HepG2 (cell line): ENCODE results near the gene MMP25. TPM values are rescaled to one million over a fixed set of nuclear protein-coding genes. Genes with fewer than 3 reads are reported as not detected.

Source experiments
- ATAC-seq: fragments of 200-7000 bp; cut with Tn5 transposase; 3 replicates; pipeline ENCODE4 v1.9.1; 2020; ENCODE audit warnings: mild to moderate bottlenecking, moderate library complexity
- BruUV-seq: library from RNA; stranded (reverse); fragments of 400-500 nt; replicated peaks from 2 replicates; lab custom pipeline; 2021; lab: Mats Ljungman, UMichigan
- CTCF ChIA-PET: fragments of 300-600 bp; formaldehyde crosslinking; extraction: SDS; loops from one replicate; lab custom pipeline; 2021; ENCODE audit warnings: low total read pairs, inconsistent platforms, low intra/inter-chr PET ratio; lab: Yijun Ruan, JAX
- POLR2A ChIA-PET: fragments of 350-600 bp; sonication (Branson Sonifier 250); formaldehyde crosslinking; loops from one replicate; lab custom pipeline; 2020; ENCODE audit warnings: antibody characterized with exemption, inconsistent platforms; lab: Yijun Ruan, JAX
- DNase-seq: peaks from one replicate; pipeline ENCODE4 v3.0.0-alpha.2; 2015; ENCODE audit warnings: low spot score
- FAIRE-seq: peaks from 3 replicates; lab custom pipeline; 2011; peaks lifted over from hg19 to GRCh38; lab: Jason Lieb, UNC
- H2AFZ ChIP-seq: one replicate; pipeline ENCODE4 v1.6.1; 2011; ENCODE audit warnings: low read length, inconsistent platforms
- H3K27ac ChIP-seq: fragments of 300-600 bp; 3 replicates; pipeline ENCODE4 v1.8.0; 2011; ENCODE audit warnings: mixed run types, mild to moderate bottlenecking, mixed read lengths, low read length, inconsistent platforms; ENCODE audit not compliant: insufficient read depth; ENCODE audit errors: extremely low read length
- H3K27me3 ChIP-seq, 2 experiments: fragments of 200-600 bp in 1 of 2; 2 replicates in 1 of 2; 3 replicates in 1 of 2; pipeline versions ENCODE4 v1.6.0 to v1.8.0; 2011; ENCODE audit warnings: low read length in 2 of 2, mild to moderate bottlenecking in 2 of 2, moderate library complexity in 2 of 2, inconsistent platforms in 1 of 2; ENCODE audit not compliant: insufficient read depth in 2 of 2, control insufficient read depth in 1 of 2
- H3K36me3 ChIP-seq, 2 experiments: fragments of 200-600 bp in 1 of 2; replicated peaks in 1 of 2; 2 replicates in 1 of 2; 3 replicates in 1 of 2; pipeline versions ENCODE4 v1.5.1 to v1.8.0; 2011; ENCODE audit warnings: low read length in 2 of 2, inconsistent platforms in 1 of 2; ENCODE audit not compliant: insufficient read depth in 2 of 2, control insufficient read depth in 1 of 2
- H3K4me1 ChIP-seq: 2 replicates; pipeline ENCODE4 v1.5.1; 2012; ENCODE audit warnings: low read length, inconsistent platforms; ENCODE audit not compliant: insufficient read depth
- H3K4me2 ChIP-seq: 2 replicates; pipeline ENCODE4 v1.6.0; 2011; ENCODE audit warnings: low read depth, low read length, inconsistent platforms
- H3K4me3 ChIP-seq, 3 experiments: fragments of 200-600 bp in 1 of 3; sonication (generic), shearing (Covaris generic) in 1 of 3; replicated peaks in 1 of 3; 2 replicates each; pipeline ENCODE4 v1.5.1; 2011 to 2016; ENCODE audit warnings: low read length in 3 of 3, inconsistent platforms in 2 of 3, low read depth in 2 of 3, mild to moderate bottlenecking in 2 of 3, control low read depth in 1 of 3, mixed read lengths in 1 of 3; ENCODE audit not compliant: insufficient read depth in 1 of 3
- H3K79me2 ChIP-seq: one replicate; pipeline ENCODE4 v1.6.1; 2011; ENCODE audit warnings: low read length, inconsistent platforms; ENCODE audit not compliant: insufficient read depth
- H3K9ac ChIP-seq: 2 replicates; pipeline ENCODE4 v1.6.0; 2011; ENCODE audit warnings: mild to moderate bottlenecking, low read depth, low read length, inconsistent platforms; ENCODE audit not compliant: insufficient read depth
- H3K9me3 ChIP-seq: 2 replicates; pipeline ENCODE4 v1.5.1; 2012; ENCODE audit warnings: mild to moderate bottlenecking, low read length
- H4K20me1 ChIP-seq: 2 replicates; pipeline ENCODE4 v1.6.0; 2011; ENCODE audit warnings: inconsistent platforms, mild to moderate bottlenecking, low read length, moderate library complexity; ENCODE audit not compliant: insufficient read depth
- CBX5 ChIP-seq: sonication (generic); formaldehyde crosslinking; IDR thresholded peaks from 2 replicates; pipeline ENCODE4 v1.4.0; 2020; ENCODE audit warnings: missing genetic modification reagents, borderline replicate concordance
- CEBPG ChIP-seq: IDR thresholded peaks from 2 replicates; pipeline ENCODE4 v1.6.1; 2016
- ELF1 ChIP-seq: sonication (generic); formaldehyde crosslinking; IDR thresholded peaks from 2 replicates; pipeline ENCODE4 v1.4.0; 2020; ENCODE audit warnings: missing genetic modification reagents
- ISX ChIP-seq: sonication (generic); formaldehyde crosslinking; conservative IDR thresholded peaks from 2 replicates; pipeline ENCODE4 v1.5.0; 2020; ENCODE audit warnings: missing genetic modification reagents
- MLX ChIP-seq: IDR thresholded peaks from 2 replicates; pipeline ENCODE4 v1.6.1; 2016
- NFKB2 ChIP-seq: sonication (generic); formaldehyde crosslinking; IDR thresholded peaks from 2 replicates; pipeline ENCODE4 v1.4.0; 2020; ENCODE audit warnings: missing genetic modification reagents, borderline replicate concordance
- POLR2AphosphoS5 ChIP-seq: IDR thresholded peaks from 2 replicates; pipeline ENCODE4 v1.6.1; 2012; ENCODE audit warnings: low read depth, low read length
- SKIL ChIP-seq: sonication (generic); formaldehyde crosslinking; IDR thresholded peaks from 2 replicates; pipeline ENCODE4 v1.8.0; 2022; ENCODE audit warnings: missing genetic modification reagents, mild to moderate bottlenecking, moderate library complexity, borderline replicate concordance
- ZC3H13 ChIP-seq: sonication (generic); formaldehyde crosslinking; IDR thresholded peaks from 2 replicates; pipeline ENCODE4 v1.8.1; 2023; ENCODE audit warnings: mild to moderate bottlenecking, missing genetic modification reagents, moderate library complexity
- ZNF24 ChIP-seq: fragments of 450-650 bp; IDR thresholded peaks from 2 replicates; pipeline ENCODE4 v1.6.1; 2017; ENCODE audit warnings: antibody characterized with exemption, mild to moderate bottlenecking
- ZNF326 ChIP-seq: sonication (generic); formaldehyde crosslinking; IDR thresholded peaks from 2 replicates; pipeline ENCODE4 v1.4.0; 2020; ENCODE audit warnings: missing genetic modification reagents, borderline replicate concordance
- ZNF430 ChIP-seq: sonication (generic); formaldehyde crosslinking; IDR thresholded peaks from 2 replicates; pipeline ENCODE4 v1.9.0; 2021; ENCODE audit warnings: mild to moderate bottlenecking, missing genetic modification reagents
- WGBS: methylation state at CpG from one replicate; pipeline ENCODE4 v1.1.6; 2017; ENCODE audit warnings: low lambda C conversion rate; 5-methylcytosine and 5-hydroxymethylcytosine counted together
- in situ Hi-C: cut with HindIII; loops from 2 replicates; pipeline ENCODE4 v1.10.0; 2017; ENCODE audit warnings: low pct_unique_long_range_greater_than_20kb; ENCODE audit not compliant: extremely low pct_ligation_motif_present
- intact Hi-C: fragments of 100-400 bp; cut with micrococcal nuclease; formaldehyde crosslinking; loops from one replicate; pipeline ENCODE4 v1.10.0; 2022; ENCODE audit not compliant: unreplicated experiment
- polyA plus RNA-seq, 8 experiments: library from polyadenylated mRNA; depleted of rRNA in 3 of 8; stranded (reverse) in 7 of 8; unstranded in 1 of 8; fragments of >200 nt; fragmentation: Illumina TruSeq in 4 of 8; extraction: Trizol in 4 of 8; gene quantifications; 2 replicates each; pipeline versions ENCODE4 v1.2.1 to v1.2.3, GENCODE V29; 2011 to 2016; ENCODE audit warnings: low read depth in 4 of 8, missing spikeins in 1 of 8, mixed read lengths in 1 of 8; ENCODE audit not compliant: insufficient read depth in 1 of 8
- total RNA-seq, 5 experiments: library from RNA; depleted of rRNA; stranded (reverse); fragments of >200 nt; fragmentation: Illumina TruSeq; extraction: Trizol; gene quantifications; 2 replicates each; pipeline ENCODE4 v1.2.3, GENCODE V29; 2016; ENCODE audit warnings: low read depth in 1 of 5
- TF ChIP-seq, protein P1 (sequence below): sonication (generic); formaldehyde crosslinking; IDR thresholded peaks from 2 replicates; pipeline ENCODE4 v1.5.1; 2020; ENCODE audit warnings: missing genetic modification reagents, mild to moderate bottlenecking, borderline replicate concordance
- TF ChIP-seq, protein P2 (sequence below): sonication (generic); formaldehyde crosslinking; IDR thresholded peaks from 2 replicates; pipeline ENCODE4 v1.5.1; 2020; ENCODE audit warnings: missing genetic modification reagents, mild to moderate bottlenecking, borderline replicate concordance
- TF ChIP-seq, protein P3 (sequence below): sonication (generic); formaldehyde crosslinking; conservative IDR thresholded peaks from 2 replicates; pipeline ENCODE4 v1.4.0; 2020; ENCODE audit warnings: missing genetic modification reagents

The MMP25 gene
- total and polyA plus RNA-seq, 2 of the 13 experiments (the other 11 are each of a cell fraction or from before 2014, with no cell fraction given) = 0.04 to 0.08 TPM

DNA sequence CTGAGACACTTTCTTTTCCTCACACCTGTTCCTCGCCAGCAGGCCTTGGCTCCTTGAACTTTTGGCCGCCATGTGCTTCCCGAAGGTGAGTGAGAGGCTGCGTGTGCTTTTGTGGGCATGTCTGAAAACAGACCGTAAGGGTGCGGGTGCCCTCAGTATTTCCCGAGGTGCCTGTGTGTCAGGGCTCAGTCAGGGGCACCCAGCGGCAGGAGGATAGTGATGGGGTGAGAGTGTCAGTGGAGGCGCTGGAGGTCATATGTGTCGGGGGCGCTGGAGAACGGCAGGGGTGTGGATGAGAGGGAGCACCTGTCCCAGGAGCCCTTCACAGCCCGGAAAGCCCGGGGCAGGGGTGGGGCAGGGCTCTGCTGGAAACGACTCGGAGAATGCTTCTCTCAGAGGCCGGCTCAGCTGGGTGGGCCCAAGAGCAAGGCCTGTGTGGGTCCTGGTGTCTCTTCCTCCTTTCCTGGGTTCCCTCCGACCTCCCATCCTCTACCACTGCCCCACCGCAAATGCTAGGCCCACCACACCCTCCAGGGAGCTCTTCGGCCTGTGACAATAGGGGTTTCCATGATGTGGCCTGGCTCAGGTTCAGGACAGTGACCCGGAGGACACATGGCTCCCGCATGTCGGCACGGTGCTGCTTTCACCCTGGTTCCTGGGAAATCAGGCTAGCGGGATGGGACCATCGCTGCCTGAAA is 19.5 kb downstream of the MMP25 start:
- peaks cover 17% of the 10 kb centered on the region for H3K79me2 ChIP-seq
- H3K9ac ChIP-seq = peak overlapping the region; percentile 96
- peak; percentile 58 for ATAC-seq
- intact Hi-C loops (no loop called here), in situ Hi-C loops (no loop called here)
- DNase-seq = no peak
- BruUV-seq = TSS peak; percentile 69
- peaks cover 30% of the 10 kb centered on the region for H3K4me1 ChIP-seq
- WGBS = under 1% methylated on average over 14 of the region's 26 CpGs
- no peaks in the 10 kb centered on the region for H3K9me3 ChIP-seq
- ChIA-PET POLR2A (interaction anchor here (0.6 to 4.9 kb wide), 20 partner anchors 9 to 126 kb away, joined by 3 to 38 read pairs (median 6); partner anchors contain the start of genes HCFC1R1, THOC6, TNFRSF12A and ZNF205), CTCF (no interaction called here)
- FAIRE-seq = no peak
- no peak overlapping the region for H2AFZ ChIP-seq
- H4K20me1 ChIP-seq = no peaks in the 10 kb centered on the region
- peak overlapping the region; percentile 82 for H3K27ac ChIP-seq
- H3K27me3 ChIP-seq = no peaks in the 10 kb centered on the region; a peak in 2 of 5 replicates
- peaks cover 9 to 16% of the 10 kb centered on the region in 2 experiments; a peak in 2 of 5 replicates for H3K36me3 ChIP-seq
- H3K4me3 ChIP-seq = peak overlapping the region; percentile 57 to 90 (median 71)
- H3K4me2 ChIP-seq = peak overlapping the region; percentile 94
- TF ChIP-seq CBX5 (CRISPR knock-in tag) (no peak), NFKB2 (CRISPR knock-in tag) (peak; percentile 79; the same call in 1 of the 2 replicates), ZNF430 (CRISPR knock-in tag) (no peak), POLR2AphosphoS5 (no peak), ZNF24 (no peak), ZNF326 (CRISPR knock-in tag) (no peak), ELF1 (no peak), SKIL (CRISPR knock-in tag) (no peak), CEBPG (CRISPR knock-in tag) (no peak), ZC3H13 (CRISPR knock-in tag) (no peak), MLX (peak; percentile 19; the same call in 1 of the 2 replicates), ISX (CRISPR knock-in tag) (no peak)
- TF ChIP-seq, protein P1, sequence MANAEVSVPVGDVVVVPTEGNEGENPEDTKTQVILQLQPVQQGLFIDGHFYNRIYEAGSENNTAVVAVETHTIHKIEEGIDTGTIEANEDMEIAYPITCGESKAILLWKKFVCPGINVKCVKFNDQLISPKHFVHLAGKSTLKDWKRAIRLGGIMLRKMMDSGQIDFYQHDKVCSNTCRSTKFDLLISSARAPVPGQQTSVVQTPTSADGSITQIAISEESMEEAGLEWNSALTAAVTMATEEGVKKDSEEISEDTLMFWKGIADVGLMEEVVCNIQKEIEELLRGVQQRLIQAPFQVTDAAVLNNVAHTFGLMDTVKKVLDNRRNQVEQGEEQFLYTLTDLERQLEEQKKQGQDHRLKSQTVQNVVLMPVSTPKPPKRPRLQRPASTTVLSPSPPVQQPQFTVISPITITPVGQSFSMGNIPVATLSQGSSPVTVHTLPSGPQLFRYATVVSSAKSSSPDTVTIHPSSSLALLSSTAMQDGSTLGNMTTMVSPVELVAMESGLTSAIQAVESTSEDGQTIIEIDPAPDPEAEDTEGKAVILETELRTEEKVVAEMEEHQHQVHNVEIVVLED (CRISPR knock-in tag) = no peak
- TF ChIP-seq, protein P2, sequence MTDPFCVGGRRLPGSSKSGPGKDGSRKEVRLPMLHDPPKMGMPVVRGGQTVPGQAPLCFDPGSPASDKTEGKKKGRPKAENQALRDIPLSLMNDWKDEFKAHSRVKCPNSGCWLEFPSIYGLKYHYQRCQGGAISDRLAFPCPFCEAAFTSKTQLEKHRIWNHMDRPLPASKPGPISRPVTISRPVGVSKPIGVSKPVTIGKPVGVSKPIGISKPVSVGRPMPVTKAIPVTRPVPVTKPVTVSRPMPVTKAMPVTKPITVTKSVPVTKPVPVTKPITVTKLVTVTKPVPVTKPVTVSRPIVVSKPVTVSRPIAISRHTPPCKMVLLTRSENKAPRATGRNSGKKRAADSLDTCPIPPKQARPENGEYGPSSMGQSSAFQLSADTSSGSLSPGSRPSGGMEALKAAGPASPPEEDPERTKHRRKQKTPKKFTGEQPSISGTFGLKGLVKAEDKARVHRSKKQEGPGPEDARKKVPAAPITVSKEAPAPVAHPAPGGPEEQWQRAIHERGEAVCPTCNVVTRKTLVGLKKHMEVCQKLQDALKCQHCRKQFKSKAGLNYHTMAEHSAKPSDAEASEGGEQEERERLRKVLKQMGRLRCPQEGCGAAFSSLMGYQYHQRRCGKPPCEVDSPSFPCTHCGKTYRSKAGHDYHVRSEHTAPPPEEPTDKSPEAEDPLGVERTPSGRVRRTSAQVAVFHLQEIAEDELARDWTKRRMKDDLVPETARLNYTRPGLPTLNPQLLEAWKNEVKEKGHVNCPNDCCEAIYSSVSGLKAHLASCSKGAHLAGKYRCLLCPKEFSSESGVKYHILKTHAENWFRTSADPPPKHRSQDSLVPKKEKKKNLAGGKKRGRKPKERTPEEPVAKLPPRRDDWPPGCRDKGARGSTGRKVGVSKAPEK (CRISPR knock-in tag) = no peak
- TF ChIP-seq, protein P3, sequence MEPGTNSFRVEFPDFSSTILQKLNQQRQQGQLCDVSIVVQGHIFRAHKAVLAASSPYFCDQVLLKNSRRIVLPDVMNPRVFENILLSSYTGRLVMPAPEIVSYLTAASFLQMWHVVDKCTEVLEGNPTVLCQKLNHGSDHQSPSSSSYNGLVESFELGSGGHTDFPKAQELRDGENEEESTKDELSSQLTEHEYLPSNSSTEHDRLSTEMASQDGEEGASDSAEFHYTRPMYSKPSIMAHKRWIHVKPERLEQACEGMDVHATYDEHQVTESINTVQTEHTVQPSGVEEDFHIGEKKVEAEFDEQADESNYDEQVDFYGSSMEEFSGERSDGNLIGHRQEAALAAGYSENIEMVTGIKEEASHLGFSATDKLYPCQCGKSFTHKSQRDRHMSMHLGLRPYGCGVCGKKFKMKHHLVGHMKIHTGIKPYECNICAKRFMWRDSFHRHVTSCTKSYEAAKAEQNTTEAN = no peak
